Smooth muscle cell (in vitro differentiated cells): ENCODE measurements around the gene TSPAN8. TPM values are rescaled to one million over a fixed set of nuclear protein-coding genes. Genes with fewer than 3 reads are reported as not detected.

Experiments
- DNase-seq: peaks from one replicate; lab custom pipeline; 2025; ENCODE audit not compliant: unreplicated experiment; lab: John Stamatoyannopoulos, UW
- H2AFZ ChIP-seq: fragments of 200-600 bp; sonication (generic); 2 replicates; pipeline ENCODE4 v1.6.0; 2016; ENCODE audit warnings: antibody characterized with exemption, low read depth, mild to moderate bottlenecking
- H3F3A ChIP-seq: fragments of 200-600 bp; sonication (generic); 2 replicates; pipeline ENCODE4 v1.6.0; 2017; ENCODE audit warnings: antibody characterized with exemption, low read depth
- H3K27ac ChIP-seq: fragments of 200-600 bp; sonication (generic); 2 replicates; pipeline ENCODE4 v1.5.1; 2016; ENCODE audit warnings: low read depth, mild to moderate bottlenecking
- H3K27me3 ChIP-seq: fragments of 200-600 bp; sonication (generic); 2 replicates; pipeline ENCODE4 v1.6.1; 2016; ENCODE audit warnings: low read depth, mild to moderate bottlenecking
- H3K36me3 ChIP-seq: fragments of 200-600 bp; sonication (generic); 2 replicates; pipeline ENCODE4 v1.5.1; 2016; ENCODE audit warnings: low read depth
- H3K4me1 ChIP-seq: fragments of 200-600 bp; sonication (generic); 2 replicates; pipeline ENCODE4 v1.5.1; 2016; ENCODE audit warnings: low read depth
- H3K4me2 ChIP-seq: fragments of 200-600 bp; sonication (generic); 2 replicates; pipeline ENCODE4 v1.6.0; 2016; ENCODE audit warnings: mild to moderate bottlenecking
- H3K4me3 ChIP-seq: fragments of 200-600 bp; sonication (generic); 2 replicates; pipeline ENCODE4 v1.5.1; 2016; ENCODE audit warnings: mild to moderate bottlenecking
- H3K79me2 ChIP-seq: fragments of 200-600 bp; sonication (generic); 2 replicates; pipeline ENCODE4 v1.6.0; 2016; ENCODE audit warnings: low read depth, mild to moderate bottlenecking
- H3K9ac ChIP-seq: fragments of 200-600 bp; sonication (generic); 2 replicates; pipeline ENCODE4 v1.6.0; 2016; ENCODE audit warnings: low read depth
- H3K9me3 ChIP-seq: fragments of 200-600 bp; sonication (generic); replicated peaks from 2 replicates; pipeline ENCODE4 v1.5.1; 2016; ENCODE audit warnings: low read depth
- H4K20me1 ChIP-seq: fragments of 200-600 bp; sonication (generic); 2 replicates; pipeline ENCODE4 v1.6.0; 2016; ENCODE audit warnings: low read depth
- WGBS: methylation state at CpG from one replicate; pipeline ENCODE4 v1.1.7; 2016; ENCODE audit warnings: low lambda C conversion rate; 5-methylcytosine and 5-hydroxymethylcytosine counted together
- polyA plus RNA-seq: library from polyadenylated mRNA; unstranded; fragments of >200 nt; fragmentation: Nextera tagmentation; extraction: Ambion mirVana; gene quantifications from 2 replicates; pipeline ENCODE4 v1.2.1, GENCODE V29; 2016
- total RNA-seq: library from RNA; depleted of rRNA; stranded (reverse); fragments of >200 nt; gene quantifications from 2 replicates; pipeline ENCODE4 v1.2.3, GENCODE V29; 2014
- TF ChIP-seq, protein P1 (sequence below): fragments of 200-600 bp; sonication (generic); IDR thresholded peaks from 2 replicates; pipeline ENCODE4 v1.5.1; 2017; ENCODE audit warnings: borderline replicate concordance, mild to moderate bottlenecking, antibody characterized with exemption; ENCODE audit not compliant: insufficient read depth, poor library complexity, severe bottlenecking

The TSPAN8 gene
- total and polyA plus RNA-seq, 2 experiments from 2014 or later: not detected

DNA sequence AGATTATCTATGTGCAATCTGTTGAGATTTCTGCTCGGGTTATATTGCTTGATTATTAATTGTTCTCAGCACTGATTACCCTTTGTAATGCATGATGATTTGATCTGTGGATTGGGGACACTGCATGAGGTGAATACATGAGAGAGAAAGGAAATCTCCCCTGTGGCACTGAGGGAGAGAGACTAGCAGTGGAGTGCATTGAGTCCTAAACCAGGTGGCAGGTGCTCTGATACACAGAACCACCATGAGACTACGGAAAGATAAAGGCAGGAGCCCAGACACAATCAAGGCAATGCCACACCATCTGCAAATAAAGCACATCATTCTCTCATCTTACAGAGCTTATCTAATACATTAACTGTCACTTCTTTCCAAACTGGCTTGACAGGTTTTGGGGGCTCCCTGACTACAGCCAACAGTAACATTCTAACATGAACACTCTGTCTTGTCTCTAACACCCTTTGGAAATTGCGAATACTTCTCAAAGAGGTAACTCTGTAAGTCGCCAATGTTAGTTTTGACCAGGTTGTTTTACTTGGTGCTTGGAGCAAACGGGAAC is 37.6 kb upstream of the TSPAN8 start:
- 57% methylated on average over 5 of the region's 5 CpGs for WGBS
- Histone ChIP-seq H3K27ac (no peak overlapping the region), H3K36me3 (no peaks in the 10 kb centered on the region), H3K4me1 (no peaks in the 10 kb centered on the region), H3K4me2 (no peak overlapping the region), H3K79me2 (no peaks in the 10 kb centered on the region), H2AFZ (no peak overlapping the region), H3K27me3 (no peaks in the 10 kb centered on the region), H3K9me3 (no peaks in the 10 kb centered on the region), H3K4me3 (no peak overlapping the region), H4K20me1 (no peaks in the 10 kb centered on the region), H3K9ac (no peak overlapping the region), H3F3A (no peaks in the 10 kb centered on the region)
- TF ChIP-seq, protein P1, sequence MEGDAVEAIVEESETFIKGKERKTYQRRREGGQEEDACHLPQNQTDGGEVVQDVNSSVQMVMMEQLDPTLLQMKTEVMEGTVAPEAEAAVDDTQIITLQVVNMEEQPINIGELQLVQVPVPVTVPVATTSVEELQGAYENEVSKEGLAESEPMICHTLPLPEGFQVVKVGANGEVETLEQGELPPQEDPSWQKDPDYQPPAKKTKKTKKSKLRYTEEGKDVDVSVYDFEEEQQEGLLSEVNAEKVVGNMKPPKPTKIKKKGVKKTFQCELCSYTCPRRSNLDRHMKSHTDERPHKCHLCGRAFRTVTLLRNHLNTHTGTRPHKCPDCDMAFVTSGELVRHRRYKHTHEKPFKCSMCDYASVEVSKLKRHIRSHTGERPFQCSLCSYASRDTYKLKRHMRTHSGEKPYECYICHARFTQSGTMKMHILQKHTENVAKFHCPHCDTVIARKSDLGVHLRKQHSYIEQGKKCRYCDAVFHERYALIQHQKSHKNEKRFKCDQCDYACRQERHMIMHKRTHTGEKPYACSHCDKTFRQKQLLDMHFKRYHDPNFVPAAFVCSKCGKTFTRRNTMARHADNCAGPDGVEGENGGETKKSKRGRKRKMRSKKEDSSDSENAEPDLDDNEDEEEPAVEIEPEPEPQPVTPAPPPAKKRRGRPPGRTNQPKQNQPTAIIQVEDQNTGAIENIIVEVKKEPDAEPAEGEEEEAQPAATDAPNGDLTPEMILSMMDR: no peak
- no peak for DNase-seq

DNA sequence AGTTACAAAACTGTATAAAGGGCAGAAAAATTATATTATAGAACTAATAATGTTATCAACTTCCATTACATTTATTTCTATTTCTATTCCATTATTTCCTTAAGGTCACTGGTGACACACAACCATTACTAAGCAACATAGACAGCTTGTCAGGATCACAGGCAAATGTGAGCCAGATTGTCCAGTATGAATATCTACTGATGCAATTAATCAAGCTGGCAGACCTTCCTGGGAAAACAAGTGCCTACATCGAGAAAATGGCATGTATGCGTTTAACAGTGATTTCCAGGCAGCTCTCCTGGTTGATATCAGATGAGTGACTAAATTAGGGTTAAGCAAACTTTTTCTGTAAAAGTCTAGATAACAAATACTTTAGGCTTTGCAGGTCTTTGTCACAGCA is 36.9 kb upstream of the TSPAN8 start:
- Histone ChIP-seq H3K9me3 (no peaks in the 10 kb centered on the region), H3K79me2 (no peaks in the 10 kb centered on the region), H3K4me3 (no peak overlapping the region), H3K36me3 (no peaks in the 10 kb centered on the region), H3F3A (no peaks in the 10 kb centered on the region), H3K27ac (no peak overlapping the region), H3K27me3 (no peaks in the 10 kb centered on the region), H3K4me1 (no peaks in the 10 kb centered on the region), H3K9ac (no peak overlapping the region), H2AFZ (no peak overlapping the region), H4K20me1 (no peaks in the 10 kb centered on the region), H3K4me2 (no peak overlapping the region)
- TF ChIP-seq, protein P1: no peak
- whole genome bisulfite sequencing: 85% methylated on average over 2 of the region's 2 CpGs
- no peak for DNase-seq

DNA sequence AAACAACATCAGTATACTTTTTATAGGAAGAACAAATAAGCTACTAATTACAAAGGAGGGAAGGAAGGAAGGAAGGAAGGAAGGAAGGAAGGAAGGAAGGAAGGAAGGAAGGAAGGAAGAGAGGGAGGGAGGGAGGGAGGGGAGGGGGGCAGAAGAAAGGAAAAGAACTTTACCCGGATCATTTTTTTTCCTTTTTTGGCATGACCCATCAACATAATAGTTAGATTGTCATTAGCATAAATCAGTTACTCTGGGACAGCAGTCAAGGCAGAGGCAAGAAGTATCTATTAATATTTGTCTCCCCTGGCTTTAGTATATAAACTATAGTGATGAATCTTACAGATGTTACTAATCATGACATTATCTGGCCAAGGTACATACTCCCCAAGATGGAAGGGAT is 35.2 kb upstream of the TSPAN8 start:
- H3K79me2 ChIP-seq: no peaks in the 10 kb centered on the region
- no peaks in the 10 kb centered on the region for H3K9me3 ChIP-seq
- TF ChIP-seq, protein P1: no peak
- H3K27ac ChIP-seq: no peak overlapping the region
- H3F3A ChIP-seq: no peaks in the 10 kb centered on the region
- whole genome bisulfite sequencing: 79% methylated on average over 1 of the region's 1 CpG
- no peak overlapping the region for H3K4me2 ChIP-seq
- no peak overlapping the region for H2AFZ ChIP-seq
- no peak overlapping the region for H3K9ac ChIP-seq
- no peaks in the 10 kb centered on the region for H3K27me3 ChIP-seq
- H3K36me3 ChIP-seq: no peaks in the 10 kb centered on the region
- H3K4me1 ChIP-seq: no peaks in the 10 kb centered on the region
- H3K4me3 ChIP-seq: no peak overlapping the region
- DNase-seq: no peak
- no peaks in the 10 kb centered on the region for H4K20me1 ChIP-seq

DNA sequence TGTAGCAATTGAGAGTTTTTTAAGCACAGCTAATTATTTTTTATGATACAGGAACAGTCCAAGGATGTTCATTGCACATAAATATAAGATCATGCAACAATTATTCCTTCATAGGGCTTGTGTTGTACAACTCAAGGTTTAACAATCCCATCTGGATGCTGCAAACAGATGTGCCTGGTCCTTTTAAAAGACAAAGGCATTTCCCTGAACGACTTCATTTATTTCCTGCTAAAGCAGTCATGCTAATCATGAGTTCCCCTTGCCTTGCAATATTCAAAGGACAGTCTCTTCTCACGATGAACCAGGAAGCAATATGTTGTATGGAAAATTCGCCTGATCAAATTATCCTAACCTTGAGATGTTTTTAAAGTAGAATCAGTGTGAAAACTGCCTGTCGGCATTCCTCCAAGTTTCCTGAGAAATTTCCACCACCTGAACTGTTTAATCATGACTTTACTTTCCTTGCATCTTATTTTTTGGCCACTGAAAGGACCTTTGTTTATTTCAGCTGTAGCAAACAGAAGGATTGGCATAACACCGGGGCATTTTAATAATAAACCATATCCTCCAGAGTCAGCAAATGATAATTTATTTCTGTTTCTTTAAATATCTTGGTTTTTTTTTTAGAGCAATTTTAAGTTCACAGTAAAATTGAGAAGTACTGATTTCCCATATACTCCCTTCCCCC is 33.9 kb upstream of the TSPAN8 start:
- Histone ChIP-seq H3F3A (no peaks in the 10 kb centered on the region), H3K27me3 (no peaks in the 10 kb centered on the region), H2AFZ (no peak overlapping the region), H3K4me1 (no peaks in the 10 kb centered on the region), H3K4me2 (no peak overlapping the region), H3K79me2 (no peaks in the 10 kb centered on the region), H4K20me1 (no peaks in the 10 kb centered on the region), H3K4me3 (no peak overlapping the region), H3K36me3 (no peaks in the 10 kb centered on the region), H3K9ac (no peak overlapping the region), H3K9me3 (no peaks in the 10 kb centered on the region), H3K27ac (no peak overlapping the region)
- TF ChIP-seq, protein P1: no peak
- WGBS: 76% methylated on average over 5 of the region's 5 CpGs
- no peak for DNase-seq
